ENCODE results near the gene TIMP2.

Gene TIMP2, protein sequence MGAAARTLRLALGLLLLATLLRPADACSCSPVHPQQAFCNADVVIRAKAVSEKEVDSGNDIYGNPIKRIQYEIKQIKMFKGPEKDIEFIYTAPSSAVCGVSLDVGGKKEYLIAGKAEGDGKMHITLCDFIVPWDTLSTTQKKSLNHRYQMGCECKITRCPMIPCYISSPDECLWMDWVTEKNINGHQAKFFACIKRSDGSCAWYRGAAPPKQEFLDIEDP

DNA sequence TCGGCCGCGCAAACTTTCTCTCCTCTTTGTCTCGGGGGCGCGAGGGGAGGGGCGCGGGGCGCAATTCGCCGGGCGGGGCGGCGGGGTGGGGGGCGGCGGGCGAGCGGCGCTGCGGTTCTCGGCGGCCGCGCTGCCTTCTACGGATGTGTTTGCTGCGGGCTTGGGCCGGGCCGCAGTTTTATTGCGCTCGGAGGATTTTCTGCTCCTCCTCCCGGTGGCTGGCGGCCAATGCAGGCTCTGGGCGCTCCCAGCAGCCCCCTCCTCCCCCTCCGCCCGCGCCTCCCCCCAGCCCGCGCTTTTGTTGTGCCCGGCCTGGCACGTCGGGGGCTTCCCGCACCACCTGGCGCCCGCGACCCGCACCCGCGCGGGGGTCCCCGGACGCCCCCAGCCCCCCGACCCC, at the start of gene TIMP2:
Gene TIMP2, minus strand, starts transcription at position 154 of the 400 bp plus-strand sequence. CDS start 299 bp downstream, outside the sequence.
- POLR2A ChIA-PET = interaction anchor here (0.5 kb wide), 1 partner anchor 1778 kb away, joined by 3 read pairs; no protein-coding TSS in a partner anchor
- DNase-seq (ENCODE audit: low read depth, low spot score) = no peak
- CTCF ChIA-PET = interaction anchor here (1.2 kb wide), 1 partner anchor 47 kb away, joined by 3 read pairs; no protein-coding TSS in a partner anchor
- peak within 1 kb of the TSS; percentile 86 for H3K4me3 ChIP-seq (ENCODE audit: low read depth, low read length)
- TF ChIP-seq, protein P1, sequence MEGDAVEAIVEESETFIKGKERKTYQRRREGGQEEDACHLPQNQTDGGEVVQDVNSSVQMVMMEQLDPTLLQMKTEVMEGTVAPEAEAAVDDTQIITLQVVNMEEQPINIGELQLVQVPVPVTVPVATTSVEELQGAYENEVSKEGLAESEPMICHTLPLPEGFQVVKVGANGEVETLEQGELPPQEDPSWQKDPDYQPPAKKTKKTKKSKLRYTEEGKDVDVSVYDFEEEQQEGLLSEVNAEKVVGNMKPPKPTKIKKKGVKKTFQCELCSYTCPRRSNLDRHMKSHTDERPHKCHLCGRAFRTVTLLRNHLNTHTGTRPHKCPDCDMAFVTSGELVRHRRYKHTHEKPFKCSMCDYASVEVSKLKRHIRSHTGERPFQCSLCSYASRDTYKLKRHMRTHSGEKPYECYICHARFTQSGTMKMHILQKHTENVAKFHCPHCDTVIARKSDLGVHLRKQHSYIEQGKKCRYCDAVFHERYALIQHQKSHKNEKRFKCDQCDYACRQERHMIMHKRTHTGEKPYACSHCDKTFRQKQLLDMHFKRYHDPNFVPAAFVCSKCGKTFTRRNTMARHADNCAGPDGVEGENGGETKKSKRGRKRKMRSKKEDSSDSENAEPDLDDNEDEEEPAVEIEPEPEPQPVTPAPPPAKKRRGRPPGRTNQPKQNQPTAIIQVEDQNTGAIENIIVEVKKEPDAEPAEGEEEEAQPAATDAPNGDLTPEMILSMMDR (IDR thresholded peaks at IDR 0.05; ENCODE audit: insufficient read depth, low read length, missing control alignments) = peak; percentile 13

DNA sequence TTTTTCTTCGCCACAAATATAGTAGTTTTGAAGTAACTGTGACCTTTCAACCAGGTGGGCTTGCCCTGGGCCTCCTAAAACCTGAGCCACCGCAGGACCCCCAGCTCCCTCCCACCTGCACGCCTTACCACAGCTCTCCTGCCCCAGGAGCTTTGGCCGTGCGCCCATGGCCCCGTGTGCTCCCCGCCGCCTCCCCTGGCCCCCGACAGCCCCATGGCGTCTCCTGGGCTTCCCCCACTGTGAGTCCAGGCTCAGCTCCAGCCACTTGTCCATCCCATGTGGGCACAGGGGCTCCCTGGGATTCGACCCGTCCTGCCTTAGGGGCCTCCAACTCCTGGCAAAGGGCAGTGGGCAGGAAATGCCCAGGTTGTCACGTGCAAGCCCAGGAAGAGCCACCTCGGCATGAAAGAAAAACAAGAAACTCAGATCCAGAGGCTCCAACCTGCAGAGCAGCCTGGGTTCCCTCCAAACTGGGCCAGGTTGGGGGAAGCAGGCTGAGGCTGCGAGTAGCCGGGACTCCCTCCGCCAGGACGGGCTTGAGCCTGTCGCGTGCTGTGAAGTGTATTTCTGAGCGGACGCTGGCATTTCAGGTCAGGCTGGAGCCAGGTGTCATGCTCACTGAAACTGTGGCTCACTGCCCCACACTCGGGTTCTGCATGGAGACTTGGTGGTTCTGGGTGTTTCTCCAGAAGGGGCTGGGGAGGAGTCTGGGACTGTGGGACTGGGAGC, 48.8 kb upstream of the TIMP2 start:
- TF ChIP-seq, protein P1 (IDR thresholded peaks at IDR 0.05; ENCODE audit: insufficient read depth, low read length, missing control alignments) = no peak
- H3K4me3 ChIP-seq (ENCODE audit: low read depth, low read length) = no peak overlapping the region
- ChIA-PET POLR2A (no interaction called here), CTCF (interaction anchor here (1.5 to 5.4 kb wide), 4 partner anchors 13 to 137 kb away, joined by 3 to 107 read pairs (median 14); no protein-coding TSS in a partner anchor)
- DNase-seq (ENCODE audit: low read depth, low spot score) = no peak

DNA sequence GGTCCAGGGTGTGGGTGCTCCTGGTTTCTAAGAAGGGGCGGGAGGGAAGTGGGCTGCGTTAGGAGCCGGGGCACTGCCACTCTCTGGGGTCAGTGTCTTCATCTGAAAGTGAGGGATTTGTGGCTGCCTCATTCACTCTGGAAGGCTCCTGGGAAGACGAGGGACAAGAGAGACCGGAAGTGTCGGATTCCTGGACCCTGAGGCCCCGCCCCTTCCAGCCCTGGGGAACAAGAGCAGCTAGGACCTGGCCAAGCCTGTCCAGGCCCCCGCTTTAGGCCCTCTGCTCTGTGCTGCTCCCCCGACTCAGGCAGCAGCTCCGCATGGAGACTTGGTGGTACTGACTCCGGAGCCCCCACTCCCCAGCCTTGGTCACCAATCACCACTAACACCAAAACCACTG, 48.0 kb upstream of the TIMP2 start:
- DNase-seq (ENCODE audit: low read depth, low spot score) = no peak
- H3K4me3 ChIP-seq (ENCODE audit: low read depth, low read length) = no peak overlapping the region
- TF ChIP-seq, protein P1 (IDR thresholded peaks at IDR 0.05; ENCODE audit: insufficient read depth, low read length, missing control alignments) = no peak
- ChIA-PET CTCF (interaction anchor here (1.4 to 5.4 kb wide), 6 partner anchors 12 to 124 kb away, joined by 3 to 107 read pairs (median 18); no protein-coding TSS in a partner anchor), POLR2A (interaction anchor here (2.4 kb wide), 1 partner anchor 111 kb away, joined by 5 read pairs; no protein-coding TSS in a partner anchor)

DNA sequence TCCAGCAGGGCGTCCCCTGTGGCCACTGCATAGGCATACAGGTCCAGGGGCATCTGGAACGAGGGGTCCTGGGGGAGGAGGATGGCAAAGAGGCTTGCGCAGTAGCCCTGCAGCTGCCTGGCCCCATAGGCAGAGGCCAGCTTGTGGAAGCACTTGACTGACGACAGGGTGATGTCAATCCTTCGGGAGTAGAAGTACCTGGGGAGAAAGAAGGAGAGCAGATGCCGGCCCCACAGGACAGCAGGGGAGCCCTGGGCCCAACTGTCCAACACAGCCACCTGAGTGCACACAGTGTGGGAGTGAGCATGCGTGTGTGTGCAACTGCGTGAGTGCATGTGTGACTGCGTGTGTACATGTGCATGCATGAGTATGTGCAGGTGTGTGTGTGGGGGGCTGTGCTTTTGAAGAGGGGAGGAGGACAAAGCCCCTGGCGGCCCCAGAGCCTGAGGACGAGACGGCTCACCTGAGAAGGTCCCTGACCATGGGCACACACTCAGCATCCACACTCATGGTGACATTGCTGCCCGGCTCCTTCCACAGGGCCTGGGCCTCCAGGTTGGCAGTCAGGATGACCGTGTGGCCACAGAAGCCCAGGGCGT, 47.4 kb upstream of the TIMP2 start:
- no peak overlapping the region for H3K4me3 ChIP-seq (ENCODE audit: low read depth, low read length)
- TF ChIP-seq, protein P1 (IDR thresholded peaks at IDR 0.05; ENCODE audit: insufficient read depth, low read length, missing control alignments) = no peak
- ChIA-PET CTCF (interaction anchor here (0.6 to 12.7 kb wide), 32 partner anchors 9 to 476 kb away, joined by 3 to 214 read pairs (median 8); partner anchors contain the start of genes CEP295NL, LGALS3BP, TIMP2 and USP36), POLR2A (interaction anchor here (2.4 kb wide), 1 partner anchor 110 kb away, joined by 5 read pairs; no protein-coding TSS in a partner anchor)
- no peak for DNase-seq (ENCODE audit: low read depth, low spot score)

DNA sequence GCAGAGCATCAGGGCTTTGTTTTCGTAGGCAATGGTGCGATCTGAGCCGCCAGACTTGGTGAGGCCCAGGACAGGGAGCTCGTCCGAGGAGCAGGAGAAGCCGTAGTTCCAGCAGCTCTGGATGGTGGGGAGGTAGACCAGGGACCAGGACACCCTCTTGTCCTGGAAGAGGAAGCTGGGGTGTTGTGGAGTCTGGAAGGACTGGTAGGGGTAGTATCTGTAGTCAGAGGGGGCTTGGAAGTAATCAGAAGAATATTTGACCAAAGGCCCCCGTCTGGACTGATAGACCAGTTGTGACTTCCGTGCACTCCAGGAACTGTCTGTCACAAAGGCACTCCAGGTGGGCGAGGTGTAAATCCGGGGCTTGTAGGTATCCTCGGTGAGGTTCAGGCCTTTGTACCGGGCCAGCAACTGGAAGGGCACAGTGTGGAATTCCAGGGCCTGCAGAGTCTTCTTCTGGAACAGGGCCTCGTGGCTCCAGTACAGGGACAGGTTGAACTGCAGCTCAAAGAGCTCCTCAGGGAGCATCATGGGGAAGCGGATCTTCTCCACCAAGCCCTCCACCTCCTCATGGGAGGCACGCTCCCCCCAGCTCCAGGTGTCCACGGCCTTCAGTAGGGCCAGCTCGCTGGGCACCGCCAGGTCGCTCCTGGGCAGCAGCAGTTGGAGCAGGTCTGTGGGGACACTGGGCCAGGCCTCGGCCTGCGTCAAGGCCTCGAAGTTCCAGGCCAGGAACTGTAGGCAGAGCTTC, 46.7 kb upstream of the TIMP2 start:
- ChIA-PET POLR2A (interaction anchor here (2.4 kb wide), 1 partner anchor 110 kb away, joined by 5 read pairs; no protein-coding TSS in a partner anchor), CTCF (interaction anchor here (0.6 to 12.7 kb wide), 54 partner anchors 10 to 475 kb away, joined by 3 to 214 read pairs (median 6); partner anchors contain the start of genes CEP295NL, LGALS3BP, TIMP2 and USP36)
- no peak overlapping the region for H3K4me3 ChIP-seq (ENCODE audit: low read depth, low read length)
- no peak for DNase-seq (ENCODE audit: low read depth, low spot score)
- TF ChIP-seq, protein P1 (IDR thresholded peaks at IDR 0.05; ENCODE audit: insufficient read depth, low read length, missing control alignments) = no peak

Measured in AG04449 (cell line).